Measurements from ENCODE around the gene CEP89. TPM values are rescaled to one million over a fixed set of nuclear protein-coding genes. Genes with fewer than 3 reads are reported as not detected.
"Not testable (repeated sequence)": the region's sequence is repeated elsewhere in the genome, so short reads cannot be mapped to it uniquely, and the experiment has no call there.

The CEP89 gene
- total RNA-seq, 4 donors from 2014 or later: 11.7 to 22.5 (median 17.5) TPM

- TF ChIP-seq POLR2A (IDR thresholded peaks at IDR 0.05) (no peak), POLR2AphosphoS5 (IDR thresholded peaks at IDR 0.05) (no peak), EP300 (IDR thresholded peaks at IDR 0.05) (no peak), CTCF (IDR thresholded peaks at IDR 0.05) (no peak)
- DNase-seq (ENCODE audit: low spot score in 2 of 2): no peak
Observed at GRCh38 chr19:32869966-32870573, 101.7 kb downstream of the CEP89 start.

GRCh38 chr19:32869369-32869965, 102.3 kb downstream of the CEP89 start, which contains the start of gene SLC7A9:
TSS of gene SLC7A9 (minus strand) at chr19:32869767. CDS start at chr19:32868534, 1,233 bp downstream.
- TF ChIP-seq CTCF (IDR thresholded peaks at IDR 0.05): no peak
- TF ChIP-seq POLR2A (IDR thresholded peaks at IDR 0.05): no peak
- no peak for TF ChIP-seq EP300 (IDR thresholded peaks at IDR 0.05)
- no peak for TF ChIP-seq POLR2AphosphoS5 (IDR thresholded peaks at IDR 0.05)

More at GRCh38 chr19:32869966-32870573, 101.7 kb downstream of the CEP89 start:
- no peak overlapping the region for H3K27ac ChIP-seq
- H3K9me3 ChIP-seq: no peaks in the 10 kb centered on the region
- H3K4me1 ChIP-seq: no peaks in the 10 kb centered on the region
- H3K27me3 ChIP-seq: no peaks in the 10 kb centered on the region
- no peak overlapping the region for H3K4me3 ChIP-seq
- H3K36me3 ChIP-seq: no peaks in the 10 kb centered on the region
- WGBS: 69% methylated on average over 16 of the region's 18 CpGs

GRCh38 chr19:32868206-32868950, 103.4 kb downstream of the CEP89 start:
- TF ChIP-seq POLR2A (IDR thresholded peaks at IDR 0.05): no peak
- no peak for TF ChIP-seq CTCF (IDR thresholded peaks at IDR 0.05)
- TF ChIP-seq POLR2AphosphoS5 (IDR thresholded peaks at IDR 0.05): no peak
- no peak for TF ChIP-seq EP300 (IDR thresholded peaks at IDR 0.05)
- Histone ChIP-seq H3K27me3 (no peaks in the 10 kb centered on the region), H3K4me3 (no peak overlapping the region), H3K9me3 (no peaks in the 10 kb centered on the region), H3K36me3 (no peaks in the 10 kb centered on the region), H3K4me1 (no peaks in the 10 kb centered on the region), H3K27ac (no peak overlapping the region)
- WGBS: 88% methylated on average over 19 of the region's 19 CpGs
- peak in 1 of 2 donors; percentile 72 for DNase-seq (ENCODE audit: low spot score in 2 of 2)

More at GRCh38 chr19:32869369-32869965, 102.3 kb downstream of the CEP89 start, which contains the start of gene SLC7A9:
- H3K4me3 ChIP-seq: no peak within 1 kb of the TSS
- no peaks in the 10 kb centered on the region for H3K27me3 ChIP-seq
- no peaks in the 10 kb centered on the region for H3K4me1 ChIP-seq
- H3K27ac ChIP-seq: no peak within 1 kb of the TSS
- H3K36me3 ChIP-seq: no peaks in the 10 kb centered on the region
- no peaks in the 10 kb centered on the region for H3K9me3 ChIP-seq
- WGBS: 71% methylated on average over 14 of the region's 14 CpGs
- DNase-seq (ENCODE audit: low spot score in 2 of 2): peak in 1 of 2 donors; percentile 47

GRCh38 chr19:32867436-32867835, 104.3 kb downstream of the CEP89 start:
- not testable (repeated sequence) for H3K4me3 ChIP-seq, H3K9me3 ChIP-seq, H3K27ac ChIP-seq, H3K4me1 ChIP-seq, H3K27me3 ChIP-seq, H3K36me3 ChIP-seq
- WGBS: 78% methylated on average over 9 of the region's 9 CpGs
- DNase-seq (ENCODE audit: low spot score in 2 of 2): peak in 1 of 2 donors; percentile 41

- TF ChIP-seq EP300 (IDR thresholded peaks at IDR 0.05) (no peak), CTCF (IDR thresholded peaks at IDR 0.05) (no peak), POLR2AphosphoS5 (IDR thresholded peaks at IDR 0.05) (no peak), POLR2A (IDR thresholded peaks at IDR 0.05) (no peak)
- Histone ChIP-seq H3K9me3 (no peaks in the 10 kb centered on the region), H3K27me3 (no peaks in the 10 kb centered on the region), H3K27ac (no peak overlapping the region), H3K36me3 (no peaks in the 10 kb centered on the region), H3K4me1 (no peaks in the 10 kb centered on the region), H3K4me3 (no peak overlapping the region)
- 96% methylated on average over 4 of the region's 12 CpGs for WGBS
- no peak for DNase-seq (ENCODE audit: low spot score in 2 of 2)
Observed at GRCh38 chr19:32866564-32867265, 105.0 kb downstream of the CEP89 start.
